GM10248 (cell line): Measurements from ENCODE around the gene SESTD1.

Source experiments
- CTCF ChIA-PET: fragments of 300-600 bp; sonication (Branson Sonifier 250); formaldehyde crosslinking; extraction: SDS; loops from one replicate; lab custom pipeline; 2021; ENCODE audit warnings: antibody characterized with exemption; lab: Yijun Ruan, JAX
- POLR2A ChIA-PET: fragments of 350-650 bp; sonication (Branson Sonifier 250); formaldehyde crosslinking; extraction: SDS; loops from one replicate; lab custom pipeline; 2020; ENCODE audit warnings: antibody characterized with exemption; lab: Yijun Ruan, JAX
- DNase-seq: peaks from one replicate; pipeline ENCODE4 v3.0.0; 2012; ENCODE audit errors: extremely low spot score
- TF ChIP-seq, protein P1 (sequence below): IDR thresholded peaks from 2 replicates; pipeline ENCODE4 v1.5.1; 2012; ENCODE audit warnings: mild to moderate bottlenecking, low read depth; ENCODE audit errors: extremely low read depth, missing control alignments, control extremely low read depth

The SESTD1 gene

DNA sequence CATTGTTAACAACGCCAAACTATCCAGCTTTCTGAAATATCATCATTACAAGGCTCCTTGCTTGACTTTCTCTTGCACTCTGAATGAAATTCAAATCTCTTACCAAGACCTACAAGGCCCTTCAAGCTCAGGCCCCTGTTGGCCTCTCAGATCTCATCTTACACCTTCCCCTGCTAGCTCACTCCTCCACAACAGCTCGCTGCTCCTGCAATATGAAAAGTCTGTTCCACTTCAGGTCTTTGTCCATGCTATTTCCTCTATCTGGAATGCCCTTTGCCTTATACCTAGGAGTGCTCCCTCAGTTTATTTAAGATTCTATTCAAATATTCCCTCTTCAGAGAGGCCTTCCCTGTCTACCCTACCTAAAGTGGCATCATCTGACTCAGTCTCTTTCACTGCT, 91.7 kb downstream of the SESTD1 start:
- CTCF ChIA-PET: interaction anchor here (1.2 to 3.4 kb wide), 5 partner anchors 9 to 46 kb away, joined by 3 to 12 read pairs (median 9); no protein-coding TSS in a partner anchor
- no peak for DNase-seq
- POLR2A ChIA-PET: no interaction called here
- TF ChIP-seq, protein P1, sequence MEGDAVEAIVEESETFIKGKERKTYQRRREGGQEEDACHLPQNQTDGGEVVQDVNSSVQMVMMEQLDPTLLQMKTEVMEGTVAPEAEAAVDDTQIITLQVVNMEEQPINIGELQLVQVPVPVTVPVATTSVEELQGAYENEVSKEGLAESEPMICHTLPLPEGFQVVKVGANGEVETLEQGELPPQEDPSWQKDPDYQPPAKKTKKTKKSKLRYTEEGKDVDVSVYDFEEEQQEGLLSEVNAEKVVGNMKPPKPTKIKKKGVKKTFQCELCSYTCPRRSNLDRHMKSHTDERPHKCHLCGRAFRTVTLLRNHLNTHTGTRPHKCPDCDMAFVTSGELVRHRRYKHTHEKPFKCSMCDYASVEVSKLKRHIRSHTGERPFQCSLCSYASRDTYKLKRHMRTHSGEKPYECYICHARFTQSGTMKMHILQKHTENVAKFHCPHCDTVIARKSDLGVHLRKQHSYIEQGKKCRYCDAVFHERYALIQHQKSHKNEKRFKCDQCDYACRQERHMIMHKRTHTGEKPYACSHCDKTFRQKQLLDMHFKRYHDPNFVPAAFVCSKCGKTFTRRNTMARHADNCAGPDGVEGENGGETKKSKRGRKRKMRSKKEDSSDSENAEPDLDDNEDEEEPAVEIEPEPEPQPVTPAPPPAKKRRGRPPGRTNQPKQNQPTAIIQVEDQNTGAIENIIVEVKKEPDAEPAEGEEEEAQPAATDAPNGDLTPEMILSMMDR: no peak

DNA sequence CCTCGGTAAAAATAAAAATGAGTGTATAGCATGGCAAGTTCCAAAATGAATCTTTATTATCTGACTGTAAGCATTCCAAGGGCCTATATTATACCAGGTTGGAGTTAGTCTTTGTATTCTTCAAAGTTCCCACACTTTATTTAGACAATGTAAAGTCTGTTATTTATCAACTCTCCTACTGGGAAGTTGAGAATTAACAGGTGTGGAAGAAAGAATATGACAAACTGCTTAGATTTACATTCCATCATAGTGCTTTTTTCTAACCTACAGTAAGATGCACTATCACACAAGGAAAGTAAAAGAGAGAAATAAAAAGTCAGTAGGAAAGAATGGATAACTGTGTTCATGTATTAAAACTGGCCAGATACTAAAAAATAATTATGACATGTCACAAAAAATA, 93.3 kb downstream of the SESTD1 start:
- TF ChIP-seq, protein P1: no peak
- ChIA-PET CTCF (no interaction called here), POLR2A (no interaction called here)
- no peak for DNase-seq

DNA sequence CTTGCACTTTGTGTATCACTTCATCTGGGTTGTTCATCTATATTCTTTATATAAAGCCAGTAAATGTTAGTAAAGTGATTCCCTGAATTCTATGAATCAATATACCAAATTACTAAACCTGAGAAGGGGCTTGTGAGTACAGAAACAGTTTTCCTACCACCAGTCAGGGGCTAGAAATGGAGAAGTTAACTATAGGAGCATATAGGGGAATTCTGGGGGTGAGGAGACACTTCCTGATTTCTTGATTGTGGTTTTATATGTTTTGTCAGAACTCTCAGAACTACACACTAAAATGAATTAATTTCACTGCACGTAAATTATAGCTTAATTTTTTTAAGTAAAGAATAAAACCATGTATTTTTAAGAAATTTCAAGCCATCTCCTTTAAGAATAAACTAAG, 93.7 kb downstream of the SESTD1 start:
- ChIA-PET CTCF (no interaction called here), POLR2A (no interaction called here)
- no peak for DNase-seq
- TF ChIP-seq, protein P1: no peak

DNA sequence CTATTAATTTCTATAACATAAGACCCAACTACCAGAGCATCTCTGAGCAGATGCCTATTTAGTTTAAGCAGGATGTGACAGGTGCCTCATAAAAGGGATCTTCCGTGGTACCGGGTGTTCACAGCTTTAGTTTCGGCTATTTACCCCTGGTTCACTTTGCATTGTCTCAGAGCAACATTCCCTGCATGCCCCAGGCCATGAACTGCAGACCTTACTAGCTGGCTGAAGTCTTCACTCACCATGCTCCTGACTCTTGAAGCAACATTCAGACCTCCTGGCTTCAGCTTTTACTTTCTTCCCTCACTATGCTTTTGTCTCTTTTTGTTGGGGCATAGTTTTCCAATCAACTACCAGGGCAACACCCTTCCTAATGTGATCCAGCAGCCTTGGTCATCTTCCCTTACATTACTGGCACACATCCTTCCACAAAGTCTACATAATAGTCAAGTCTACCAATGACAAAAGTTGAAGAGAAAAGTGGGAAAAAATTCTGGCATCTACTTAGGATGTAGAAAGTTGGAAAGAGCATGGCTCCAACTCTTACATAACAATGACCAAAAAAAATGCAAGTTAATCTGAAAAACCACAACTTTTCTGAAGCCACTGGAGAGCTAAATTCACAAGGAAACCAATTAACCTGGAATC, 99.2 kb downstream of the SESTD1 start:
- TF ChIP-seq, protein P1: no peak
- CTCF ChIA-PET: no interaction called here
- DNase-seq: no peak
- POLR2A ChIA-PET: no interaction called here

DNA sequence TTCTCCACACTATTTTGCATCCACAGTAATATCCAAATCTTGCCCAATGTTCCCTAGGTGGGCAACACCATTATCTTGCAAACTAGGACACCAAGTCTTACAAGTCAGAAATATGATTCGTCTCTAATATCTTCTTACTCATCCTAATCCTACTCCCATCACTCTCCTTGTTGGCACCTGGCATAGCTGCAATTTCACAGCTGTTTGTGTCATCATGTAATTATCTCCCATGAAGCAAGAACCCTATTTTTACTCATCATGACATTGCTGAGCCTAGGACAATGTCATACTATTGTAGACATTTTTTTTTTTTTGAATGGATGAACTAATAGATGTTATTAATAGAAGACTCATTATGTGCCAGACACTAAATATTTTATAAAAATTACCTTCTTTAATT, 123.4 kb downstream of the SESTD1 start:
- TF ChIP-seq, protein P1: no peak
- POLR2A ChIA-PET: no interaction called here
- CTCF ChIA-PET: no interaction called here
- no peak for DNase-seq

DNA sequence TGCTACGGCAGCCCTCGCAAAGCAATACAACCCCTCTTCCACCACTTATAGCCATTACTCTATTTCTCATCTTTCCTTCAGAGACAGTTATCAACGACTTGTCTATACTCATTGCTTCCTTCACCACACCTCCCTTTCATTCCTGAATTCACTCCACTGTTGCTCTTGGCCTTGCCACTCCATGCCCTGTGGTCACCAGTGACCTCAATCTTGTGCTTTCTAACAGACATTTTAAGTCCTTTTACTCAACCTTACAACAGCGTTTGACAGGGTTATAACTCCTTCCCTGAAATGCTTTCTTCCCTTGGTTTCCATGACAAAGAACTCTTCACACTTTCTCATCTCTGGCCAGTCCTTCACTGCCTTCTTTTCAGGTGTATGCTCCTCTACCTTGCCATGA, 124.1 kb downstream of the SESTD1 start:
- TF ChIP-seq, protein P1: no peak
- ChIA-PET POLR2A (no interaction called here), CTCF (no interaction called here)
- DNase-seq: no peak
